ENCODE results near the gene PDXP. TPM values are rescaled to one million over a fixed set of nuclear protein-coding genes. Genes with fewer than 3 reads are reported as not detected.

PDXP gene
- total and polyA plus RNA-seq, 2 of the 13 experiments (the other 11 are each of a cell fraction or from before 2014, with no cell fraction given): 58.2 to 70.6 TPM

- no peak for TF ChIP-seq KLF15 (CRISPR knock-in tag; IDR thresholded peaks at IDR 0.05; ENCODE audit: borderline replicate concordance)
- peak; percentile 71; the same call in 1 of the 2 replicates for TF ChIP-seq MTERF4 (CRISPR knock-in tag; IDR thresholded peaks at IDR 0.05)
- peak; percentile 49; the same call in 1 of the 2 replicates for TF ChIP-seq DRAP1 (CRISPR knock-in tag; IDR thresholded peaks at IDR 0.05)
- 0 out of 2 replicates have a peak, but pooled peaks have one; percentile 66 for TF ChIP-seq KDM3A (CRISPR knock-in tag; IDR thresholded peaks at IDR 0.05; ENCODE audit: low read depth)
- TF ChIP-seq FOXA3 (CRISPR knock-in tag; IDR thresholded peaks at IDR 0.05): peak; percentile 69
- peak; percentile 54; the same call in 1 of the 2 replicates for TF ChIP-seq THRA (CRISPR knock-in tag; IDR thresholded peaks at IDR 0.05; ENCODE audit: borderline replicate concordance)
- TF ChIP-seq ZBTB20 (CRISPR knock-in tag; IDR thresholded peaks at IDR 0.05; ENCODE audit: borderline replicate concordance, low read depth): peak; percentile 75; the same call in 1 of the 2 replicates
- 0 out of 2 replicates have a peak, but pooled peaks have one; percentile 79 for TF ChIP-seq GZF1 (CRISPR knock-in tag; IDR thresholded peaks at IDR 0.05)
- TF ChIP-seq EZH2 (conservative IDR thresholded peaks at IDR 0.05; ENCODE audit: low read depth, low read length): no peak
- peak; percentile 62; the same call in 1 of the 2 replicates for TF ChIP-seq GATAD1 (CRISPR knock-in tag; IDR thresholded peaks at IDR 0.05)
- TF ChIP-seq ZNF441 (CRISPR knock-in tag; IDR thresholded peaks at IDR 0.05; ENCODE audit: borderline replicate concordance): 0 out of 2 replicates have a peak, but pooled peaks have one; percentile 34
- TF ChIP-seq FUBP1 (CRISPR knock-in tag; IDR thresholded peaks at IDR 0.05; ENCODE audit: borderline replicate concordance): peak; percentile 64; the same call in 1 of the 2 replicates
- TF ChIP-seq AHDC1 (CRISPR knock-in tag; IDR thresholded peaks at IDR 0.05; ENCODE audit: borderline replicate concordance): peak; percentile 62; the same call in 1 of the 2 replicates
- peak; percentile 98 for TF ChIP-seq TFAP4 (IDR thresholded peaks at IDR 0.05; ENCODE audit: borderline replicate concordance, low read depth)
- 0 out of 2 replicates have a peak, but pooled peaks have one; percentile 54 for TF ChIP-seq MIER2 (CRISPR knock-in tag; IDR thresholded peaks at IDR 0.05)
- TF ChIP-seq TBX2 (CRISPR knock-in tag; IDR thresholded peaks at IDR 0.05; ENCODE audit: borderline replicate concordance): peak; percentile 89
These were observed 758 bp downstream of the PDXP start (continued) for GRCh38 chr22:37659066-37659896.

Measured in HepG2 (cell line).